Natural killer cell (primary cell): Measurements from ENCODE around the gene RARB. TPM values are rescaled to one million over a fixed set of nuclear protein-coding genes. Genes with fewer than 3 reads are reported as not detected.

ENCODE experiments used
- ATAC-seq, 3 donors: fragments of 150-1000 bp in 2 of 3; fragments of 200-7000 bp in 1 of 3; cut with Tn5 transposase; 1 replicate in 1 of 3; 2 replicates in 2 of 3; pipeline ENCODE4 v1.10.0; 2021; ENCODE audit warnings: mild to moderate bottlenecking in 2 of 3, moderate library complexity in 2 of 3
- DNase-seq, 2 donors: peaks; one replicate each; pipeline versions ENCODE4 v3.0.0 to v3.0.0-alpha.2; 2013 to 2021; ENCODE audit warnings: mixed read lengths in 1 of 2
- H3K27ac ChIP-seq: one replicate; pipeline ENCODE4 v1.5.1; 2013; ENCODE audit warnings: mild to moderate bottlenecking, low read length
- H3K27me3 ChIP-seq: one replicate; pipeline ENCODE4 v1.6.1; 2013; ENCODE audit warnings: low read length; ENCODE audit not compliant: control insufficient read depth, insufficient read depth
- H3K36me3 ChIP-seq: one replicate; pipeline ENCODE4 v1.6.1; 2013; ENCODE audit warnings: low read length; ENCODE audit not compliant: control insufficient read depth, insufficient read depth
- H3K4me1 ChIP-seq: one replicate; pipeline ENCODE4 v1.6.1; 2013; ENCODE audit warnings: low read length; ENCODE audit not compliant: control insufficient read depth, insufficient read depth
- H3K4me3 ChIP-seq: one replicate; pipeline ENCODE4 v1.5.1; 2013; ENCODE audit warnings: low read length
- H3K9me3 ChIP-seq: one replicate; pipeline ENCODE4 v1.6.1; 2013; ENCODE audit warnings: low read length; ENCODE audit not compliant: control insufficient read depth, insufficient read depth
- H3K27ac Mint-ChIP-seq, 2 donors: one replicate each; pipeline ENCODE4 v1.8.0; 2022; ENCODE audit warnings: mild to moderate bottlenecking in 2 of 2, mixed read lengths in 2 of 2, moderate library complexity in 1 of 2
- H3K27me3 Mint-ChIP-seq, 2 donors: one replicate each; pipeline ENCODE4 v1.8.0; 2022; ENCODE audit warnings: low read depth in 2 of 2, mixed read lengths in 2 of 2
- H3K36me3 Mint-ChIP-seq: one replicate; pipeline ENCODE4 v1.8.0; 2022; ENCODE audit warnings: mixed read lengths
- H3K4me1 Mint-ChIP-seq, 2 donors: one replicate each; pipeline ENCODE4 v1.8.0; 2022; ENCODE audit warnings: mixed read lengths in 2 of 2
- H3K4me3 Mint-ChIP-seq: one replicate; pipeline ENCODE4 v1.8.0; 2022; ENCODE audit warnings: mild to moderate bottlenecking, moderate library complexity, mixed read lengths
- H3K9me3 Mint-ChIP-seq, 2 donors: one replicate each; pipeline ENCODE4 v1.8.0; 2022; ENCODE audit warnings: mixed read lengths in 2 of 2
- WGBS: methylation state at CpG from one replicate; pipeline ENCODE4 v1.1.7; 2013; ENCODE audit warnings: missing lambda C conversion rate; ENCODE audit not compliant: insufficient coverage; 5-methylcytosine and 5-hydroxymethylcytosine counted together
- intact Hi-C: fragments of 100-400 bp; cut with micrococcal nuclease; formaldehyde crosslinking; loops from one replicate; pipeline ENCODE4 v1.14.2; 2022
- total RNA-seq, 4 donors: library from RNA; stranded (reverse); fragments of 120-200 nt in 1 of 4; gene quantifications; one replicate each; pipeline versions ENCODE4 v1.2.3 to v1.2.4, GENCODE V29; 2013 to 2022
- TF ChIP-seq, protein P1 (sequence below): fragments of 200-600 bp; IDR thresholded peaks from one replicate; pipeline ENCODE4 v1.8.0; 2022; ENCODE audit warnings: antibody characterized with exemption

RARB gene
- total RNA-seq, 3 donors from 2014 or later (not counting 1 experiment from before 2014, with no cell fraction given) = not detected

DNA sequence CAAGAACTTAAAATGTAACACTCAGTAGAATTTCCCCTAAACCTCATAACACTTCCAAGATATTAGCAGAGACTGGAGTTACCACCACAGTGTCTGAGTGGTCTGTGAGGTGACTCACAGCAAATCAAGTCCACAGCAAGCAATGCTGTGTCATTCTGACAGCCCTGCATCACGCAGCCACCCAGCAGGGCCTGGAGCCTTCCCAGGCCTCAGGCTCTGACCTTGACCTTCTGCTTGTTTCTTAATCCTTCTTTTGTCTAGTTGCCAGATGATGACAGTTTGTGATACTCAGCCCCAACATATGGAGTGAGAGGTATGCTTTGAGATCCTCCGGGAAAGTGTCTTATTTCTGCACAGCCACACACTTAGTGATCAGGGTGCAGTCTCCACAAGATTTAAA lies 154.2 kb downstream of the RARB start:
- H3K36me3 ChIP-seq = no peaks in the 10 kb centered on the region
- H3K4me1 Mint-ChIP-seq = no peaks in the 10 kb centered on the region
- WGBS = 85% methylated on average over 2 of the region's 2 CpGs
- TF ChIP-seq, protein P1, sequence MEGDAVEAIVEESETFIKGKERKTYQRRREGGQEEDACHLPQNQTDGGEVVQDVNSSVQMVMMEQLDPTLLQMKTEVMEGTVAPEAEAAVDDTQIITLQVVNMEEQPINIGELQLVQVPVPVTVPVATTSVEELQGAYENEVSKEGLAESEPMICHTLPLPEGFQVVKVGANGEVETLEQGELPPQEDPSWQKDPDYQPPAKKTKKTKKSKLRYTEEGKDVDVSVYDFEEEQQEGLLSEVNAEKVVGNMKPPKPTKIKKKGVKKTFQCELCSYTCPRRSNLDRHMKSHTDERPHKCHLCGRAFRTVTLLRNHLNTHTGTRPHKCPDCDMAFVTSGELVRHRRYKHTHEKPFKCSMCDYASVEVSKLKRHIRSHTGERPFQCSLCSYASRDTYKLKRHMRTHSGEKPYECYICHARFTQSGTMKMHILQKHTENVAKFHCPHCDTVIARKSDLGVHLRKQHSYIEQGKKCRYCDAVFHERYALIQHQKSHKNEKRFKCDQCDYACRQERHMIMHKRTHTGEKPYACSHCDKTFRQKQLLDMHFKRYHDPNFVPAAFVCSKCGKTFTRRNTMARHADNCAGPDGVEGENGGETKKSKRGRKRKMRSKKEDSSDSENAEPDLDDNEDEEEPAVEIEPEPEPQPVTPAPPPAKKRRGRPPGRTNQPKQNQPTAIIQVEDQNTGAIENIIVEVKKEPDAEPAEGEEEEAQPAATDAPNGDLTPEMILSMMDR = no peak
- no peaks in the 10 kb centered on the region for H3K27me3 ChIP-seq
- DNase-seq (no peak), ATAC-seq (no peak)
- no peak overlapping the region for H3K4me3 Mint-ChIP-seq
- H3K36me3 Mint-ChIP-seq = no peaks in the 10 kb centered on the region
- H3K9me3 ChIP-seq = no peaks in the 10 kb centered on the region
- no peak overlapping the region for H3K27ac Mint-ChIP-seq
- no peaks in the 10 kb centered on the region for H3K4me1 ChIP-seq
- intact Hi-C loops = no loop called here
- no peaks in the 10 kb centered on the region for H3K9me3 Mint-ChIP-seq
- no peak overlapping the region for H3K27ac ChIP-seq
- H3K4me3 ChIP-seq = no peak overlapping the region
- no peaks in the 10 kb centered on the region for H3K27me3 Mint-ChIP-seq

DNA sequence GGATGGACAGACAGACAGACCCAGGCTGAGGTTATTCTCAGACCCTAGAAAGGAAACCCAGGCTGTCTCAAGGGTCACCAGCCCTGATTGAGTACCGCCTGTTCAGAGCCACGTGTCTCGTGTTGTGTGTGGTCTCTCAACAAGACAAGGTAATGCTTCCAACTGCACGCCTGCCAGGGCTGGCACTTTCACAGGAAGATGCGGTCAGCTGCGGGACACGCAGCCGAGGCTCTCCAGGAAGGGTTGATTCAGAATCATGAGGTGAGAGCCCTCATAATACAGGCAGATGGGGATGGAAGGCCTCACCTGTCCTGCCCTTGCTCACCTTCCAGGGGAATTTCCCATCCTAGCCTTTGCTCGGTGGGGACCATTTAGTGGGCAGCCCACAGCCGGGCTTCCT lies 155.3 kb downstream of the RARB start:
- H3K27ac Mint-ChIP-seq = no peak overlapping the region
- H3K36me3 Mint-ChIP-seq = no peaks in the 10 kb centered on the region
- H3K9me3 ChIP-seq = no peaks in the 10 kb centered on the region
- DNase-seq = no peak
- H3K27me3 ChIP-seq = no peaks in the 10 kb centered on the region
- H3K27ac ChIP-seq = no peak overlapping the region
- intact Hi-C loops = no loop called here
- H3K4me1 ChIP-seq = no peaks in the 10 kb centered on the region
- no peak for ATAC-seq
- no peaks in the 10 kb centered on the region for H3K9me3 Mint-ChIP-seq
- no peaks in the 10 kb centered on the region for H3K27me3 Mint-ChIP-seq
- H3K4me1 Mint-ChIP-seq = peaks cover 5 to 8% of the 10 kb centered on the region in 2 donors
- TF ChIP-seq, protein P1 = no peak
- no peaks in the 10 kb centered on the region for H3K36me3 ChIP-seq
- no peak overlapping the region for H3K4me3 ChIP-seq
- H3K4me3 Mint-ChIP-seq = no peak overlapping the region
- WGBS = 90% methylated on average over 10 of the region's 10 CpGs

DNA sequence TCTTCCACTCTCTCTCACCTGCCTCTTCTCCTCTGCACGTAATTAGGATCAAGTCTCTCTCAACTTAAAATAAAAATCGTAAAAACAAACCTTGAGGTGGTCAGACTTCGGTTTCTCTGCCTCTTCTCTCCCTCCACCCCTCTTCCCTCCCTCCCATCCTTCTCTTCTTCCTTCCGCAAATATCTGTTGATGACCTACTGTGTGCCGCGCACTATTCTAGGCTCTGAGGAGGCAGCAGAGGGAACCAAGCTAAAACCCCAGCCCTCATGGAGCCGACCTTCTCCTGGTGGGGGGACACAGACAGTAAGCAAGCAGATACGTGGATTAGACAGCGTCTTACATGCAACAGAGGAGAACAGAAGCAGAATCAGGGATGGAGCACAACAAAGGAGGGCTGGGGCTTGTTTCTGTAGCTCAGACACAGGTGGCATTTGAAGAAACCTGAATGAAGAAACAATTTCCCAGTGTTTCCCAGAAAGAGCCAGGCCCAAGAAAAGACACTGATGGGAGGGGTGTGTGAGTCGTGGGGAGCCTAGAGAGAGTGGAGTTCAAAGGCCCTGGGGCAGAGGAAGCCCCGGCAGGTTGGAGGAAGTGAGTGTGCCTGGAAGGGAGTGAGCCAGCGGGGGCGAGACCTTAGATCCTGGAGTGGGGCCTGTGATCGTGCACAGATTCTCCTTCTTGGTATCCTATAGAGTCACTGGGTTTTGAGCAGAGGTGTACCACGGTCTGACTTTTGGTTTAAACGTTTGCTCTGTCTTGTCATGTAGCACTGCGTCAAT lies 156.1 kb downstream of the RARB start:
- no peaks in the 10 kb centered on the region for H3K9me3 Mint-ChIP-seq
- no peaks in the 10 kb centered on the region for H3K27me3 ChIP-seq
- WGBS = 87% methylated on average over 17 of the region's 17 CpGs

More for the DNA sequence above, 156.1 kb downstream of the RARB start:
- no peaks in the 10 kb centered on the region for H3K36me3 ChIP-seq
- no peak overlapping the region for H3K4me3 Mint-ChIP-seq
- TF ChIP-seq, protein P1 = no peak
- peaks cover 13 to 17% of the 10 kb centered on the region in 2 donors for H3K4me1 Mint-ChIP-seq
- no peak overlapping the region for H3K27ac ChIP-seq
- H3K4me1 ChIP-seq = no peaks in the 10 kb centered on the region
- no peak for ATAC-seq
- DNase-seq = no peak
- no peaks in the 10 kb centered on the region for H3K36me3 Mint-ChIP-seq
- no peak overlapping the region for H3K4me3 ChIP-seq
- intact Hi-C loops = no loop called here
- no peaks in the 10 kb centered on the region for H3K9me3 ChIP-seq
- H3K27ac Mint-ChIP-seq = no peak overlapping the region
- H3K27me3 Mint-ChIP-seq = no peaks in the 10 kb centered on the region
